ENCODE results near the gene B4GALT2. TPM values are rescaled to one million over a fixed set of nuclear protein-coding genes. Genes with fewer than 3 reads are reported as not detected.

B4GALT2 gene
- total and polyA plus RNA-seq, 12 donors: 18.2 to 47.9 (median 28.0) TPM

DNA sequence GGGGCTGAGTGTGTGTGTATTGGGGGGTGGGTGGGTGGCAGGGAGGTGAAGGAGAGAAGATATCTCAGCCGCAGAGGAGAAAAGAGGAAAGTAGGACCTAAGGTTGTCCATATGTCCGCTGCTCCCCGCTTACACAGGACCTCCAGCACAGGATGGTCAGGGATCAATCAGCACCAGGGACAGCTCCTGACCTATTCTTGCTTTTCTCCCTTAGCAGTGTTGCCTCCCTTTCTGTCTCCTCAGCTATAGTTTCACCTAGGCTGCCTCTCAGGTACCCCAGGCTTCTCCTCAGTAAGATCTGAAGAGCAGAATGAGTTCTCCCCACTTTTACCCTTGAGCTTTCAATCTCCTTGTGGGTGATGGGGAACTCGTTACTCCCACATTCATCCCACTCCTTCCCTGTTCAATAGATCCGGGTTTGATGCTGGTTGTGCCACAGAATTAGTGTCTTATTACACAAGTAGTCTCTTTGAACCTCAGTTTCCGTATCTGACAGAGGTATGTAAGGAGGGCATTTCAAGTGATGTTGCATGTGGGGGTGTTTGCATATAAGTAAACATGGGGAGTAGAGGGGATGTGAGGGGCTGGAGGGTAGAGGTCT lies 10.6 kb upstream of the B4GALT2 start:
- Histone ChIP-seq H3K9me3 (replicated peaks in 1 of 3) (no peaks in the 10 kb centered on the region), H3K36me3 (replicated peaks in 1 of 2) (peaks cover 0 to 21% of the 10 kb centered on the region in 2 donors), H3K27ac (no peak overlapping the region), H3K4me3 (no peak overlapping the region), H3K27me3 (no peaks in the 10 kb centered on the region), H3K4me1 (replicated peaks in 1 of 2) (peaks cover 10 to 12% of the 10 kb centered on the region in 2 donors)
- peak in 1 of 7 donors; percentile 39 for DNase-seq
- 80 to 91% (median 88%) methylated on average over 6 of the region's 6 CpGs for WGBS, 4 donors
- intact Hi-C loops (cut with DNase I): no loop called here
- no peak for TF ChIP-seq POLR2A (IDR thresholded peaks at IDR 0.05)
- TF ChIP-seq, protein P1, sequence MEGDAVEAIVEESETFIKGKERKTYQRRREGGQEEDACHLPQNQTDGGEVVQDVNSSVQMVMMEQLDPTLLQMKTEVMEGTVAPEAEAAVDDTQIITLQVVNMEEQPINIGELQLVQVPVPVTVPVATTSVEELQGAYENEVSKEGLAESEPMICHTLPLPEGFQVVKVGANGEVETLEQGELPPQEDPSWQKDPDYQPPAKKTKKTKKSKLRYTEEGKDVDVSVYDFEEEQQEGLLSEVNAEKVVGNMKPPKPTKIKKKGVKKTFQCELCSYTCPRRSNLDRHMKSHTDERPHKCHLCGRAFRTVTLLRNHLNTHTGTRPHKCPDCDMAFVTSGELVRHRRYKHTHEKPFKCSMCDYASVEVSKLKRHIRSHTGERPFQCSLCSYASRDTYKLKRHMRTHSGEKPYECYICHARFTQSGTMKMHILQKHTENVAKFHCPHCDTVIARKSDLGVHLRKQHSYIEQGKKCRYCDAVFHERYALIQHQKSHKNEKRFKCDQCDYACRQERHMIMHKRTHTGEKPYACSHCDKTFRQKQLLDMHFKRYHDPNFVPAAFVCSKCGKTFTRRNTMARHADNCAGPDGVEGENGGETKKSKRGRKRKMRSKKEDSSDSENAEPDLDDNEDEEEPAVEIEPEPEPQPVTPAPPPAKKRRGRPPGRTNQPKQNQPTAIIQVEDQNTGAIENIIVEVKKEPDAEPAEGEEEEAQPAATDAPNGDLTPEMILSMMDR (IDR thresholded peaks at IDR 0.05): no peak

DNA sequence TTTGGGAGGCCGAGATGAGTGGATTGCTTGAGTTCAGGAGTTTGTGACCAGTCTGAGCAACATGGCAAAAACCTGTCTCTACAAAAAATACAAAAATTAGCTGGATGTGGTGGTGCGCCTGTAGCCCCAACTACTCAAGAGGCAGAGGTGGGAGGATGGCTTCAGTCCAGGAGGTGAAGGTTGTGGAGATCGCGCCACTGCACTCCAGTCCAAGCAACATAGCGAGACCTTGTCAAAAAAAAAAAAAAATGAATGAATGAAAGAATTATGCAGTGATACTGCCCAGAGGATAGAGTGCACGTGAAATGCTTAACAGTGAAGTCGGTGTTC lies 9.6 kb upstream of the B4GALT2 start:
- intact Hi-C loops (cut with DNase I): no loop called here
- TF ChIP-seq, protein P1 (IDR thresholded peaks at IDR 0.05): peak in 1 of 6 experiments; percentile 2
- no peak for TF ChIP-seq POLR2A (IDR thresholded peaks at IDR 0.05)
- Histone ChIP-seq H3K4me3 (peak overlapping the region in 1 of 4 donors; percentile 74), H3K4me1 (replicated peaks in 1 of 2) (peaks cover 10 to 18% of the 10 kb centered on the region in 2 donors), H3K36me3 (replicated peaks in 1 of 2) (peaks cover 0 to 21% of the 10 kb centered on the region in 2 donors), H3K9me3 (replicated peaks in 1 of 3) (no peaks in the 10 kb centered on the region), H3K27ac (no peak overlapping the region), H3K27me3 (no peaks in the 10 kb centered on the region)
- 40 to 53% (median 45%) methylated on average over 7 of the region's 7 CpGs for WGBS, 4 donors
- DNase-seq: no peak

- Histone ChIP-seq H3K4me3 (peak within 1 kb of the TSS; percentile 7 to 96 (median 80)), H3K27me3 (no peaks in the 10 kb centered on the region), H3K27ac (peak within 1 kb of the TSS in 1 of 5 donors; percentile 33), H3K36me3 (replicated peaks in 1 of 2) (peaks cover 0 to 17% of the 10 kb centered on the region in 2 donors), H3K4me1 (replicated peaks in 1 of 2) (peaks cover 10 to 18% of the 10 kb centered on the region in 2 donors), H3K9me3 (replicated peaks in 1 of 3) (no peaks in the 10 kb centered on the region)
- intact Hi-C loops (cut with DNase I): no loop called here
- peak; percentile 96 to 99 (median 98) for DNase-seq
- WGBS, 4 donors: 0 to 1% (median 1%) methylated on average over 25 to 47 of the region's 47 CpGs
- TF ChIP-seq, protein P1 (IDR thresholded peaks at IDR 0.05): peak in 2 of 6 experiments; percentile 15 to 19
- TF ChIP-seq POLR2A (IDR thresholded peaks at IDR 0.05): no peak
Observed at GRCh38 chr1:43969746-43970466, 9.1 kb upstream of the B4GALT2 start, which contains the start of gene DPH2. TSS of gene DPH2 (plus strand) at chr1:43970010. CDS start at chr1:43970176, 166 bp downstream.

DNA sequence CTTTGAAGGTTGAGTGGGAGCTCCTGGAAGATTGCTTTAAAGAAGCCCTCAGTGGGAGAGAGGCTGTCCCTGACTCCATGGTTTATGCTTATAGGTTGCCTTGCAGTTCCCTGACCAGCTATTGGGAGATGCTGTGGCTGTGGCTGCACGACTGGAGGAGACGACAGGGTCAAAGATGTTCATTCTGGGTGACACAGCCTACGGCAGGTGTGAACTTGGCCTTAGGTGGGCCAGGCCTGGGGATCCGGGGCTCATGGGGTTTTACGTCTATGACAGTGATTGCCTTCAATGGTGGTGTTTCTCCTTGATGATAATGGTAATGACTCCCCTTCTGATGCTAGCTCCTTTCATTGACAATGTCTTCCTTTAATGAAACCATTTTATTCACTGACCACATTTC lies 8.5 kb upstream of the B4GALT2 start:
- Histone ChIP-seq H3K4me3 (peak overlapping the region in 3 of 4 donors; percentile 74 to 96 (median 85)), H3K36me3 (replicated peaks in 1 of 2) (peaks cover 0 to 17% of the 10 kb centered on the region in 2 donors), H3K27ac (no peak overlapping the region), H3K27me3 (no peaks in the 10 kb centered on the region), H3K4me1 (replicated peaks in 1 of 2) (peaks cover 10 to 19% of the 10 kb centered on the region in 2 donors), H3K9me3 (replicated peaks in 1 of 3) (no peaks in the 10 kb centered on the region)
- no peak for TF ChIP-seq POLR2A (IDR thresholded peaks at IDR 0.05)
- TF ChIP-seq, protein P1 (IDR thresholded peaks at IDR 0.05): no peak
- 32 to 44% (median 36%) methylated on average over 5 of the region's 5 CpGs for WGBS, 4 donors
- peak in 1 of 7 donors; percentile 50 for DNase-seq
- intact Hi-C loops (cut with DNase I): no loop called here

Measured in adrenal gland (tissue), 12 donors.